Endothelial cell of umbilical vein (primary cell): ENCODE data around the gene ARHGEF33. TPM values are rescaled to one million over a fixed set of nuclear protein-coding genes. Genes with fewer than 3 reads are reported as not detected.

Experiments used
- BruUV-seq: library from RNA; stranded (reverse); fragments of 400-500 nt; replicated peaks from 2 replicates; lab custom pipeline; 2021; lab: Mats Ljungman, UMichigan
- CTCF ChIA-PET: fragments of 300-600, 350-600 bp; sonication (Branson Sonifier 250); formaldehyde crosslinking; loops from one replicate; lab custom pipeline; 2021; ENCODE audit warnings: antibody characterized with exemption, inconsistent platforms; lab: Charles Lee
- POLR2A ChIA-PET: fragments of 300-600, 350-600 bp; sonication (Branson Sonifier 250); formaldehyde crosslinking; loops from one replicate; lab custom pipeline; 2021; ENCODE audit warnings: antibody characterized with exemption, inconsistent platforms; lab: Charles Lee
- DNase-seq: peaks from one replicate; pipeline ENCODE4 v3.0.0-alpha.2; 2011; ENCODE audit warnings: low read depth, low spot score
- FAIRE-seq: peaks from 2 replicates; lab custom pipeline; 2011; peaks lifted over from hg19 to GRCh38; lab: Jason Lieb, UNC
- H2AFZ ChIP-seq: 2 replicates; pipeline ENCODE4 v1.6.0; 2012; ENCODE audit warnings: low read depth, low read length, control low read depth, inconsistent platforms
- H3K27ac ChIP-seq: 2 replicates; pipeline ENCODE4 v1.5.1; 2011; ENCODE audit warnings: low read depth, mild to moderate bottlenecking, control low read depth, low read length, moderate library complexity; ENCODE audit not compliant: insufficient read depth
- H3K27me3 ChIP-seq, 2 experiments: 2 replicates each; pipeline versions ENCODE4 v1.6.0 to v1.6.1; 2011; ENCODE audit warnings: low read length in 2 of 2, mixed read lengths in 1 of 2; ENCODE audit not compliant: control insufficient read depth in 2 of 2, insufficient read depth in 2 of 2
- H3K36me3 ChIP-seq, 2 experiments: 2 replicates in 1 of 2; 3 replicates in 1 of 2; pipeline ENCODE4 v1.5.1; 2011; ENCODE audit warnings: low read length in 2 of 2, mild to moderate bottlenecking in 1 of 2, moderate library complexity in 1 of 2; ENCODE audit not compliant: control insufficient read depth in 2 of 2, insufficient read depth in 2 of 2; ENCODE audit errors: extremely low read depth in 1 of 2
- H3K4me1 ChIP-seq: 3 replicates; pipeline ENCODE4 v1.5.1; 2011; ENCODE audit warnings: mild to moderate bottlenecking, low read length; ENCODE audit not compliant: control insufficient read depth, insufficient read depth; ENCODE audit errors: extremely low read depth
- H3K4me2 ChIP-seq: 2 replicates; pipeline ENCODE4 v1.6.1; 2011; ENCODE audit warnings: low read length, control low read depth, mixed read lengths; ENCODE audit not compliant: insufficient read depth
- H3K4me3 ChIP-seq, 3 experiments: fragments of 200-600 bp in 1 of 3; sonication (generic), shearing (Covaris generic) in 1 of 3; replicated peaks in 1 of 3; 2 replicates each; pipeline ENCODE4 v1.5.1; 2011 to 2016; ENCODE audit warnings: control low read depth in 3 of 3, low read length in 3 of 3, mild to moderate bottlenecking in 2 of 3, inconsistent platforms in 1 of 3, low read depth in 1 of 3, moderate library complexity in 1 of 3; ENCODE audit not compliant: insufficient read depth in 1 of 3
- H3K79me2 ChIP-seq: 2 replicates; pipeline ENCODE4 v1.6.0; 2012; ENCODE audit warnings: low read length, inconsistent platforms; ENCODE audit not compliant: control insufficient read depth, insufficient read depth
- H3K9ac ChIP-seq: replicated peaks from 2 replicates; pipeline ENCODE3; 2011; ENCODE audit warnings: low read length, control low read depth; ENCODE audit not compliant: insufficient read depth; ENCODE audit errors: extremely low read depth
- H3K9me1 ChIP-seq: replicated peaks from 3 replicates; pipeline ENCODE4 v1.6.0; 2011; ENCODE audit warnings: mild to moderate bottlenecking, low read length; ENCODE audit not compliant: control insufficient read depth, insufficient read depth; ENCODE audit errors: extremely low read depth
- H3K9me3 ChIP-seq: replicated peaks from 2 replicates; pipeline ENCODE4 v1.5.1; 2012; ENCODE audit warnings: low read length, inconsistent platforms; ENCODE audit not compliant: control insufficient read depth, insufficient read depth
- H4K20me1 ChIP-seq: replicated peaks from 2 replicates; pipeline ENCODE3; 2011; ENCODE audit warnings: mild to moderate bottlenecking, low read length; ENCODE audit not compliant: control insufficient read depth, insufficient read depth; ENCODE audit errors: extremely low read depth
- CTCF ChIP-seq, 2 donors: IDR thresholded peaks; 1 replicate in 1 of 2; 2 replicates in 1 of 2; pipeline ENCODE4 v1.5.1; 2011; ENCODE audit warnings: low read length in 2 of 2, mild to moderate bottlenecking in 2 of 2, moderate library complexity in 2 of 2, control low read depth in 1 of 2, inconsistent platforms in 1 of 2, low read depth in 1 of 2; ENCODE audit not compliant: insufficient read depth in 1 of 2; ENCODE audit errors: extremely low read depth in 1 of 2
- EZH2 ChIP-seq: IDR thresholded peaks from 2 replicates; pipeline ENCODE4 v1.6.1; 2012; ENCODE audit warnings: borderline replicate concordance, low read depth, mild to moderate bottlenecking, moderate library complexity, low read length, inconsistent platforms; ENCODE audit not compliant: severe bottlenecking
- FOS ChIP-seq: IDR thresholded peaks from 2 replicates; pipeline ENCODE4 v1.6.1; 2011; ENCODE audit warnings: mild to moderate bottlenecking, low read length, moderate library complexity, borderline replicate concordance; ENCODE audit not compliant: insufficient read depth
- GATA2 ChIP-seq: IDR thresholded peaks from 2 replicates; pipeline ENCODE4 v1.7.0; 2011; ENCODE audit warnings: low read depth, mild to moderate bottlenecking, moderate library complexity, mixed read lengths, low read length; ENCODE audit not compliant: insufficient read length, insufficient read depth
- JUN ChIP-seq: IDR thresholded peaks from 2 replicates; pipeline ENCODE4 v1.6.1; 2011; ENCODE audit warnings: borderline replicate concordance, low read depth; ENCODE audit not compliant: insufficient read length, insufficient read depth
- MAX ChIP-seq: IDR thresholded peaks from 2 replicates; pipeline ENCODE4 v1.6.1; 2011; ENCODE audit not compliant: insufficient read depth, insufficient read length
- dilution Hi-C: fragments of 300-500 bp; cut with MboI; formaldehyde crosslinking; loops from one replicate; pipeline ENCODE4 v1.15.0; 2019; ENCODE audit warnings: low sequenced_read_pairs; ENCODE audit not compliant: extremely low pct_ligation_motif_present
- intact Hi-C: fragments of 100-400 bp; cut with micrococcal nuclease; formaldehyde crosslinking; loops from one replicate; pipeline ENCODE4 v1.10.0; 2022
- polyA plus RNA-seq, 4 experiments: library from polyadenylated mRNA; depleted of rRNA in 3 of 4; stranded (reverse) in 3 of 4; unstranded in 1 of 4; fragments of >200 nt; gene quantifications; 2 replicates each; pipeline versions ENCODE4 v1.2.1 to v1.2.3, GENCODE V29; 2011 to 2012; ENCODE audit warnings: missing spikeins in 1 of 4
- total RNA-seq: library from RNA; stranded (reverse); gene quantifications from 2 replicates; pipeline ENCODE4 v1.2.3, GENCODE V29; 2021

Gene ARHGEF33
- total and polyA plus RNA-seq, 2 donors (not counting 3 experiments of a cell fraction or from before 2014, with no cell fraction given), result 0.15 to 0.18 TPM

- ChIA-PET CTCF (interaction anchor here (0.7 kb wide), 1 partner anchor 85 kb away, joined by 3 read pairs; no protein-coding TSS in a partner anchor), POLR2A (no interaction called here)
- no peak overlapping the region for H3K4me2 ChIP-seq
- no peaks in the 10 kb centered on the region for H3K4me1 ChIP-seq
- TF ChIP-seq EZH2, result no peak
- TF ChIP-seq FOS, result no peak
- no peak for TF ChIP-seq JUN
- no peak for TF ChIP-seq GATA2
- no peak for TF ChIP-seq MAX
- no peak for TF ChIP-seq CTCF (IDR thresholded peaks at IDR 0.05; ENCODE audit: extremely low read depth in 1 of 2, insufficient read depth in 1 of 2, low read depth in 1 of 2, low read length in 2 of 2)
- intact Hi-C loops (no loop called here), dilution Hi-C loops (no loop called here)
- no peaks in the 10 kb centered on the region for H4K20me1 ChIP-seq
- no peak overlapping the region for H3K27ac ChIP-seq
- H3K4me3 ChIP-seq, result no peak overlapping the region
- no peak overlapping the region for H2AFZ ChIP-seq
- no peaks in the 10 kb centered on the region for H3K9me3 ChIP-seq
- FAIRE-seq (no peak), DNase-seq (no peak)
- no peaks in the 10 kb centered on the region for H3K9me1 ChIP-seq
- no peaks in the 10 kb centered on the region for H3K27me3 ChIP-seq
- H3K36me3 ChIP-seq, result peaks cover 9 to 10% of the 10 kb centered on the region in 2 experiments
- no TSS peak for BruUV-seq
- no peaks in the 10 kb centered on the region for H3K79me2 ChIP-seq
- no peak overlapping the region for H3K9ac ChIP-seq
Measured at GRCh38 chr2:38862476-38862875, 27.2 kb upstream of the ARHGEF33 start.
